ENCODE data around the gene OR6Q1.
"Not testable (repeated sequence)": the region's sequence is repeated elsewhere in the genome, so short reads cannot be mapped to it uniquely, and the experiment has no call there.

The OR6Q1 gene, protein sequence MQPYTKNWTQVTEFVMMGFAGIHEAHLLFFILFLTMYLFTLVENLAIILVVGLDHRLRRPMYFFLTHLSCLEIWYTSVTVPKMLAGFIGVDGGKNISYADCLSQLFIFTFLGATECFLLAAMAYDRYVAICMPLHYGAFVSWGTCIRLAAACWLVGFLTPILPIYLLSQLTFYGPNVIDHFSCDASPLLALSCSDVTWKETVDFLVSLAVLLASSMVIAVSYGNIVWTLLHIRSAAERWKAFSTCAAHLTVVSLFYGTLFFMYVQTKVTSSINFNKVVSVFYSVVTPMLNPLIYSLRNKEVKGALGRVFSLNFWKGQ

DNA sequence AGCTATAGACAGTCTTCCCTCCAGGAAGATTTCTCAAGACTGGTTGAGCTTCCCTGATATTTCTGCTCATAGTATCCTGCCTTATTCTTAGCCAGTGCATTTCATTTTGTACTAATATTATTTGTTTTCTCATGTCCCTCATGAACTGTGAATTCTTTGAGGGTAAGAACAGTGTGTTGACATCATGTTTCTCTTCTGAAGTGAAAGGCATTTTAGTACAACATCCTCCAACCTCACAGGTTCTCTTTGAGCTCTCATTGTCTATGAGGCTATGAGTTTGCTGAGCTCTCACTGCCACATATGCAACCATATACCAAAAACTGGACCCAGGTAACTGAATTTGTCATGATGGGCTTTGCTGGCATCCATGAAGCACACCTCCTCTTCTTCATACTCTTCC lies at the start of gene OR6Q1:
OR6Q1 (plus strand) TSS at position 301 of the 400 bp plus-strand sequence; CDS start at position 301, 0 bp downstream.
- DNase-seq: no peak

DNA sequence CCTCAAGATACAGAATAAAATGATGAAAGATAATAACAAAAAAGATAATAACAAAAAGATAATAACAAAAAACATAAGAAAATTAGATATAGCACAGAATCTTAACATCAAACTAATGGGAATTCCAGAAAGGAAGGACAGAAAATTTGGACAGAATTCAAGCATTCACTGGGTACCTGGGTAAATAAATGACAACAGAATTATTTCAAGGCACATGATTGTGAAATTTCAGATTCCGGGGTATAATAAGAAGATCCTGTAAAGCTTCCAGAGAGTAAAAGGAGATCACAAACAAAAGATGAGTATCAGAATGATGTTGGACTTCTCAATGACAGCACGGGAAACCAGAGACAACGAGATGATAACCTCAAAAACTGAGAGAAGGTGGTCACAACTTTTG lies 49.2 kb upstream of the OR6Q1 start:
- DNase-seq: no peak

DNA sequence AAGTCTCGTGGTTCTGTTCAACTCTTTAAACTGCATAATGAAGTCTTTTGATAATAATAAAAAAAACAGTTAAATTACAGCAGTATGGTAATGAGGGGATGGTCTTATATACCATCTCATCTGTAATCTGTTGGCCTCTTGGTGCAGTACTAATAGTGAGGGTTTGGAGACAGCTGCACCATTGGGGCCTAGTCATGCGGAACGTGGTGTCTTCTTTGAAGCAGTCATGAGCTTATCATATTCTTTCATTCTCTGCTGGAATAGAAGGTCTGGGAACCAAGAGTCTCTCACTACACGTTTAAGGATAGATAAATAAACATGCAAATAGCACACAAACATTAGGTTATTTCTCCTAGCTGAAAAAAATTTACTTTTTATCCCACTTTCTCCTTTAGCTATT lies 48.0 kb upstream of the OR6Q1 start:
- no peak for DNase-seq

DNA sequence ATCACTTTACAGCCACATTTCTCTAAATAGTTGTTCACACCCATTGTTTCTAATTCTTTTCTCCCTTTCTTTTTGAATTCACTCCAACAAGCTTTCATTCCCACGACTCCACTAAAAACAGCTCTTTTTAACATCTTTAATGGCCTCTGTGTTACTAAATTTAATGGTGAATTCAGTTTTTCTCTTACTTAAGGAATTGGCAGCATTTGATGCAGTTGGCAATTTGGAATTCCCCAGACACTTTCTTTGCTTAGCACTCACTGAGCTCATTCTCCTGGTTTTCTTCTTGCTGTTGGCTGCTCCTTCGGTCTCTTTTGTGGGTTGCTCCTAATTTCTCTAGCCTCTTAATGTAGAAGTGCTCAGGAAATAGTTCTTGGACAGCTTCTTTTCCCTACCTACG lies 47.6 kb upstream of the OR6Q1 start:
- DNase-seq: no peak

DNA sequence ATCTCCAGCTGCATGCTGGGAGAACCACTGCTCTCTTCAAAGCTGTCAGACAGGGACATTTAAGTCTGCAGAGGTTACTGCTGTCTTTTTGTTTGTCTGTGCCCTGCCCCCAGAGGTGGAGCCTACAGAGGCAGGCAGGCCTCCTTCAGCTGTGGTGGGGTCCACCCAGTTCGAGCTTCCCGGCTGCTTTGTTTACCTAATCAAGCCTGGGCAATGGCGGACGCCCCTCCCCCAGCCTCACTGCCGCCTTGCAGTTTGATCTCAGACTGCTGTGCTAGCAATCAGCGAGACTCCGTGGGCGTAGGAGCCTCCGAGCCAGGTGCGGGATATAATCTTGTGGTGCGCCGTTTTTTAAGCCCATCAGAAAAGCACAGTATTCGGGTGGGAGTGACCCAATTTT lies 31.2 kb upstream of the OR6Q1 start:
- not testable (repeated sequence) for DNase-seq

DNA sequence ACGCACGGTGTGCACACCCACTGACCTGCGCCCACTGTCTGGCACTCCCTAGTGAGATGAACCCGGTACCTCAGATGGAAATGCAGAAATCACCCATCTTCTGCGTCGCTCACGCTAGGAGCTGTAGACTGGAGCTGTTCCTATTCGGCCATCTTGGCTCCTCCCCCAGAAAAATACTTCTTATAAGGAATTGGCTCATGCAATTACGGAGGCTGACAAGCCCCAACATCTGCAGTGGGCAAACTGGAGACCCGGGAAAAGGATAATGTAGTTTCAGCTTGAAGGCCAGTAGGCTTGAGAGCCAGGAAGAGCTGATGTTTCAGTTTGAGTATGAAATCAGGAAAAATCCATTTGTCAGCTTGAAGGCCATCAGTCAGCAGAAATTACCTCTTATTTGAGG lies 30.7 kb upstream of the OR6Q1 start:
- DNase-seq: not testable (repeated sequence)

DNA sequence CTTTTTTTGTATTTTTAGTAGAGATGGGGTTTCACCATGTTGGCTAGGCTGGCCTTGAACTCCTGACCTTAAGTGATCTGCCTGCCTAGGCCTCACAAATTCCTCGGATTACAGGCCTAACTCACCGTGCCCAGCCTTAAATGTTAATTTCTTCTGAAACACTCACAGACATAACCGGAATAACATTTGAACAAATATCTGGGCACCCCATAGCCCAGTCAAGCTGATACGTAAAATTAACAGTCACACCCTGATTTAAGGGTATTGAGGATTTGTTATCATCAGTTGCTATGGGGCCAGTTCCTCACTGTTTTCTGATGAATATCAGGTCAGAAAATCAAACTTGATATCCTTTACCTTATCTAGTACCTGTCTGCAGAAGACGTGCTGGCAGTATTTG lies 30.1 kb upstream of the OR6Q1 start:
- DNase-seq: no peak

DNA sequence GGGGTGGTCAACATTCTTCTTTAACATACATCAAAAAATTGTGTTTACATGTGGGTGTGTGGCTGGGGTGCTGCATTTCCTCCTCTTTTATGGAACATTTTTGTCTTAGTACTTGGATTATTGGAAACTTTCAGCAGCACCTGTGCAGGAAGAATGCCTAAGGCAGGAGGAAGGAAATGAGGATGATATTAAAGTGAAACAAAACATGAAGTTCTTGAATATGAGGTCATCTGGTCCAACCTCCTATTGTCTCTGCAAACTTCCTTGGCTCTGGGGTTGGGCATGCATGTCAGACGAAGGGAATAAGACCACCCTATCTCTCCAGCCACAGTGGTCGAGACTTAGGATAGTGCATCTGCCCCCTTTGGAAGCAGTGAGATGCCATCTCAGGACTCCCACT lies 27.7 kb upstream of the OR6Q1 start:
- no peak for DNase-seq

DNA sequence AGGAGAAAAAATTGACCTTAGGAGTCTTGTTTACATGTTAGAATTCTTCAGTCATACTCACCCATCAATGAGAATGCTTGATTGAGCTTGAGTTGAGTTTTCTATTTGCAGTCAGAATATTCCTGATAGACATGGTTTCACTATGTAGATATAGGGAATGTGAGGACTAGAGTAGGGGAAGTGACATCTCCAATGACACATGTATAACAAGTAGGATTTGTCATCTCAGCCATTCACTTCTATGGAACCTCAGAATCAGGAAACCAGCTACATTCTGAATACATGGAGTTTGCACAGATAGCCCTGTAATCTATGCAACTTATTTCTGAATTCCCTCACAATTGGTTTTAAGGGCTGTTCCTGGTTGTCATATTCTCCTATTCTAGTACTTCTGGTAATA lies 27.2 kb upstream of the OR6Q1 start:
- DNase-seq: no peak

DNA sequence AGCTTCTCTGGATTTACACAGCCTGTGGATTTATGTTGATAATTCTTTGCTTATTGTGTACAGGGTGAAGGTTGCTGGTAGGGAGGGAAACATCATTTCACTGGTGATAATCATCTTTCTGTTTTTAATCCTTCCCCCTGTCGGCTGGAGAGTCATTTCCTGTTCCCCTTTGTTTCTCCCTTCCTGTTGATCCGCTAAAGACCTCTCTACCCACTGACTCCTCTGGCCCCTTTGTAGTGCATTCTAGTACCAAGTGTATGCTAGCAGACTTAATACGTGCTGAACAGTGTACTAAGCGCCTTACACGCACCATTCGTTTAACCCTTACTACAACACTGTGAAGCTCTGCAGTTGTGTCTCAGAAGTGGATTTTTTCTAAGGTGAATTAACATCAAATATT lies 26.1 kb upstream of the OR6Q1 start:
- no peak for DNase-seq

DNA sequence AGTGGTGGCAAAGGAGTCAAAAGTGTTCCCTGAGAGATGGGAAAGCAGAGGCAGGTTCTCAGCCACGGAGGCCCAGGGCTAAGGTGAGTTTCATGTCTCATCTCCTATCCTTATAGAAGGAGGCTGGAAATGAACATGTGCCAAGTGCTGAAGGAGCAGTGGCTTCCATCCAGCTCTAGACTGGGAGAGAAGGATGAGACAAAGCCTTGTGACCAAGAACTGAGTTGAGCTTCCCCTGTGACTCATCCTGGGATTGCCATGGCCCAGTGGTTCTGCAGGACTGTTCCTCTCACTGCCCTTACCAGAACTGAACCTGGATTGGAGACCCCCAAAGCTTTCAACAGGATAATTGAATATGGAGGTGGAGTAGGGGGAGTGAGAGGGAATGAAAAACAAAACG lies 23.8 kb upstream of the OR6Q1 start:
- DNase-seq: no peak

DNA sequence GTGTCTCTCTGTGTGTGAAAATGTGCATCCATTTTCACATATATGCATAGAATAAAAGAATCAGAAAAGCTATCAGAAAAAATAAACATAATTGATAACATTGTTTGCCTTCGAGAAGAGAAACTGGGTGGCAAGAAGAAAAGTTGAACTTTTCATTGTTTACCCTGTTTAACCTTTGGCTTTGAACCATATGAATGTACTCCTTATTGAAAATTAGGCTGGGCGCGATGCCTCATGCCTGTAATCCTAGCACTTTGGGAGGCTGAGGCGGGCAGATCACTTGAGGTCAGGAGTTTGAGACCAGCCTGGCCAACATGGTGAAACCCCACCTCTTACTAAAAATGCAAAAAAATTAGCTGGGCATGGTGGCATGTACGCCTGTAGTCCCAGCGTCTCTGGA lies 19.0 kb upstream of the OR6Q1 start:
- DNase-seq: no peak

DNA sequence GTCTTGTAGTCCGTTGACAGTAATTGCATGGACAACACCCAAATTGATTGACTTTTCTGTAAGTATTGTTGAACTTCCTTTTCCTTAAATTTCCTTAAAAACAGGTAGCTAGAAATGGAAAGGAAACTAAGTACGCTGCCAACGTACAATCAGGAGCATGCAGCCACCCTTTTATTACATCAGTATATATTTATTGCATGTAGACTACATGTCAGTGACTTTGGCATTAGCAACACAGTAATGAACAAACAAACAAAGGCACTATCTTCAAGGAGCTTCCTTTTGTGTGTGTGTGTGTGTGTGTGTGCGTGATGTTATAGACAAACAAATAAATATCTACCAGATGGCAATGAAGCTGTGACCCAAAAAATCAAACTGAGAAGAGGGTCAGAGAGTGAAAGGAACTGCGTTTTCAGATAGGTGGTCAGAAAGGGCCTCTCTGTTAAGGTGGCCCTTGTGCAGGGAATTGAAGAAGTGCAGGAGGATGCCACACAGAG lies 7.3 kb upstream of the OR6Q1 start, which contains the start of gene OR9Q1:
OR9Q1 (plus strand) TSS at position 447 of the 497 bp plus-strand sequence. CDS start 155,564 bp downstream, outside the sequence.
- DNase-seq: no peak

DNA sequence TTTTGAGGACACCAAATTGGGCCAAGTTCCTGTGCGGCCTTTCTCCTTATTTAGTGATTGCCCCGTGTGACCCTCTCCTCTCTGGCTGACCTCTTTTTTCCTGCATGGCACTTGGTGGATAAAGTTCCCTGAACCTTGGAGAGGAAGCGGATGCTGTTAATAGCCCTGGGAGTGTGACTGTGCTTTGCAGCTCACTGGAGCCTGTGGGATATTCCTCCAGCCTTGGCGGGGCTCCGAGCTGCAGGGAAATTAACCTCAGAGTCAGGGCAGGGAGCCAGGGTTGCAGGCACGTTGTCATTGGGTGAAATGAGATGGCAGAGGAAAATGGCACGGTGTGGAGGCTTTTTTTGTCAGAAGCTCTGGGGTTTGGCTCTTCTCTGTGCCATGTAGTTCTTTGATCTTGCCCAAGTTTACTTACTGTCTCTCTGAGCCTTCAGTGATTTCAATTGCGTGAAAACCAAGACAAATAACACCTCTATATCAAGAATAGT lies 6.1 kb upstream of the OR6Q1 start:
- DNase-seq: no peak

DNA sequence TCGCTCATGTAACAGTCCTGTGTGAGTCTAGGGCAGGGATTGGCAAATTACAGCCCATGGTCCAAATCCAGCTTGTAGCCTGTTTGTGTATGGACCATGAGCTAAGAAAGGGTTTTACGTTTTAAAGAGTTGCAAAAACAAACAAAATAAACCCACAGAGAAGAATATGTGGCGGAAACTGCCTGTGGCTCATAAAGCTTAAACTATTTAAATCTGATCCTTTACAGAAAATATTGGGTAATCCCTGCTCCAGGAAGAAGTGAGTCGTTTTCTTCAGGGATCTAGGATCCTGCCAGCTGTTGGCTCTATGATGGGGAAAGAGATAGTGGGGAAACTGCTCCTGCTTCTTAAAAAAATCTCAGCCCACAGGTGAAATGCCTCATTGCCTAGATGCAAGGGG lies 3.4 kb upstream of the OR6Q1 start:
- DNase-seq: no peak

DNA sequence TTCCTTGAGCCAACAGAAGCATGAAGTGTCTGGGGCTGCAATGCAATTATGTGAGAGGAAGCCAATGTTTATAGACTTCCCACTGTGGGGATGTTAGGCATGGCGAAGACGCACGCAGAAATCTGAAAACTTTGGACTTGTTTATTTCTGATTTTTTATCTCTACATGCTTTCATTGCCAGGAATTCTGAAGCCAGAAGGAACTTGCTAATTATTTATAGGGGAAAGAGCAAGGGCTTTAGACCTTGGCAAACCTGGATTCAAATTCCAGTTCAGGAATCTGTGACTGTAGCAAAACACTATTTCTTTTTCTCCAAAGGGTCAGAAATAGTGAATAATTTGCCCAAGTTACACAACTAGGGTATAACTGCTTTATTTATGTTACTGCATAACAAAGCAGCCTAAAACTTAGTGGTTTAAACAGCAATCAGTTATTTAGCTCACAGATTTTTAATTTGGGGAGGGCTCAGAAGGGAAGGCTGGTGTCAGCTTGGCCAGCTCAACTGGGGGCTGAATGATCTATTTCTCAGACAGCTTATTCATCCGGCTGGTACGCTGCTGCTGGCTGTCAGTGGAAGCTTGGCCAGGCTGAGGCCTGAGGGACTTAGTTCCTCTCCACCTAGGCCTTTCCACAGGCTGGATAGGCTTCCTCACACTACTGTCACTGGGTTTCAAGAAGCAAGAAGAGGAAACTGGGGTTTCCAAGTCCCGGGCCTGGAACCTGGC lies 1.9 kb upstream of the OR6Q1 start:
- no peak for DNase-seq

DNA sequence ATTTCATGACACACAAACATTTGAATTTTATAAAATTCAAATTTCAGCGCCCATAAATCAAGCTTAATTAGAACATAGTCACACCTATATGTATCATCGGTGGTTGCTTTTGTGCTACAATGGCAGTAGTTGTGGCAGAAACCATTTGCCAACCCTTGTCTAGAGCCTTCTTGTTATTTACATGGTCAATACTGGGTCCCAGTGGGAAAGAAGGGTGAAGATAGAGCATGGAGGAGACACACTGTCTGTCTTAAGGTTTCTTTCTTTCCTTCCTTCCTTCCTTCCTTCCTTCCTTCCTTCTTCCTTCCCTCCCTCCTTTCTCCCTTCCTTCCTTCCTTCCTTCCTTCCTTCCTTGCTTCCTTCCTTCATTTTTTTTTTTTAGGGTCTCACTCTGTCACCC lies 3.7 kb downstream of the OR6Q1 start:
- no peak for DNase-seq

DNA sequence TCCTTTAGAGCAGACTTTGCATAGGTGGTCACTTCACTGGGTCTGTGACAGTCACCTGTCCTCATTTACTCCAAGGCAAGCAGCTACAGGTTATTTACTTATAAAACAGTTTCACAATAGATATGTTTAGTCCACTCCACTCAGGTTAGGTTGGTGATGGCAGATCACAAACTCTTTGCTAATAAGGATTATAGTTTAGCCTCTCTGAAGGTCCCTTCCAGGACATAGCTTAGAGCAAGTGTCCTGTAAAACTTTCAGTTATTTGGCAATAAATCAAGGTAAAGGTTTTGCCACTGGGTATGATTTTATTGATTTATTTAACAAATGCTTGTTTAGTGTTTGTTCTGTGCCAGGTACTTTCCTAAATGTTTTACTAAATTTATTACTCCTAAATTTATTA lies 8.8 kb downstream of the OR6Q1 start:
- DNase-seq: no peak

DNA sequence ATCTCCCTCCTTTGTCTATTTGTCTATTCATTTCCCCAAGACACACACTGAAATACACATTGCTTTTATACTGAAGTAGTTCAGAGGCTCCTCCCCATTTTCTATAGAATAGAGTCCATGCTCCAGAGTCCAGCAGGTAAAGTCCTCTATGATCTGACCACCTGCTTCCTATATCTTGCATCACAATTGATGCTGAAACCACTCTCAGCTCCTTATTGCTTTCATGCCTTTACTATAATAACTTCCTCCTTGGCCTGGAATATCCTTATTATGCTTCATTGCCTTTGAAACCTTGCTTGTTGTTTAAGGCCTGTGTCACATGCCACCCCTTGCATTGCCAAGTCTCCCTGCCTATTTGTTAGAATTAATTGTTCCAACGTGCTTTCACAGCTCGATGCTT lies 12.6 kb downstream of the OR6Q1 start:
- DNase-seq: no peak

DNA sequence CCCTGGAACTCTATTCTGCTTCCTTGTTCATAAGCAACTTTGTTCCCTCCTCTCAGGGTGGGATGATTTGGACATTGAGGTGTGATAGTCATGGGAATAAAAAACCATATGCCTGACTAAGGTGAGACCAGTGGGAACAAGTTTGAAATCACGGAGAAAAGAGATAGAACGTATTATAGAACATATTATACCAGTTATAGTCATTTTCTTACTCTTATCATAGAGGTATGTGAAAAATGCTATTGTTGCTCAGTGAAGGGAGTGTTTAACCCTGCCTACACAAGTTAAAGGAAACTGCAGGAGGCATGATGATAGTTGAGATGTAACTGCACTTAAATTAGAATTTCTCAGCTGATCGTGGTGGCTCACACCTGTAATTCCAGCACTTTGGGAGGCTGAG lies 15.5 kb downstream of the OR6Q1 start:
- no peak for DNase-seq

DNA sequence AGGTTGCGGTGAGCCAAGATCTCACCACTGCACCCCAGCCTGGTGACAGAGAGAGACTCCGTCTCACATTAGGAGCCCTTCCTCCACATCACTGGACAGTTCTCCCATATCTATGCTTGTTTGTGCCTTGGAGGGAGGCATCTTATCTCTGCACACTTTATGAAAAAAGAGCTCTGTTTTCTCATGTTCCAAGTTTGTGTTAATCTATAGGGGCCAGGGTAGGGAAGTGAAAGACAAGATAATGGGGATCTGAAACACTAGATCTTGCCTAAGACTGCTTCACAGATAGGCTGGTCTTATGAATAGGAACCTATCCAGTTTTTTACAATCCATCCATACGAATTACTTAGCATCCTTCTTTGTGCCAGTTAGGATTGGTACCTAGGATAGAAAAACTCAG lies 17.1 kb downstream of the OR6Q1 start:
- DNase-seq: no peak

DNA sequence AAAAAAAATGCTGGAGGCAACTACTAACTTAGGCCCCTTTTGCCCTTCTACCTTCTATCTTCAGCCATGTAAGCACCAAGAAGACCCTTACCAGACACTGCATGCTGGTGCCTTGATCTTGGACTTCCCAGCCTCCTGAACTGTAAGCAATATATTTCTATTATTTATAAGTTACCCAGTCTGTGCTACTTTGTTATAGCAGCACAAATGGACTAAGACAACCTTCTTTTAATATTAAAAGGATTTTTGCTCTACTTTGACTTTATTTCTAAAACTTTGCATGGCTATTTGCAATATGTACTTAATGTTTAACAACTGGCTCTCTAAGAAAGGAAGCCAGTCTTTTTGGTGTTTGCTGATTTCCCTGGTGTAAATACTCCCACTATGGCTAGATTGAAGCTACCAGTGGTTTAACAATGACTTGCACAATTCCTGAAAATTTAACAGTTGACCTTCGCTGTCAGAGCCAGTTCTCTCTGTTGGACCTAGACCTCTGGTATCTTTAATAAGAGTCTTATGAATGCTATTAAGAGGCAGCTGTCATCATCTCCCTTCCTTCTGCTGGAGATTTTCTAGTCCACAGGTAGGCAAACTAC lies 25.2 kb downstream of the OR6Q1 start:
- no peak for DNase-seq

DNA sequence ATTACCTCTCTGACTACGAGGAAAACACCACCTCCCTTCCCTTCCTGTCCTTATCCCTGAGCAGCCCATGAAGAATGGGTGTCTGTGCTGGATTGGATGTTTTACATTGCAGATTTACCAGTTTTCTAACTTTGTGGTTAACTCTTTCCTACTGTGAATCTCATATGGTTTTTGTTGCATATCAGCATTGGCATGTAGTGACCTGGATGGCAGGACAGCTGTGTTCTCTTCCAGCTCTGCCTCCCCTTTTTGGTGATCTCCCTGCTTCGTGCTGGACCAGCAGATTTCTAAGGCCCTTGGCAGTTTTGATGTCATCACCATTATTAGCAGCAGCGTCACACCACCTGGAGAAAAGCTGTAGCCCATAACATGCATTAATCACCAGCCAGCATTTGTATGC lies 26.7 kb downstream of the OR6Q1 start:
- DNase-seq: no peak
